Mammary epithelial cell (primary cell): Measurements from ENCODE around the gene BOK.

Experiments
- CTCF ChIP-seq, 2 donors: IDR thresholded peaks in 1 of 2; conservative IDR thresholded peaks in 1 of 2; 2 replicates each; pipeline ENCODE4 v1.5.1; 2011 to 2012; ENCODE audit warnings: inconsistent platforms in 2 of 2, low read length in 2 of 2, mild to moderate bottlenecking in 2 of 2, control low read depth in 1 of 2, low read depth in 1 of 2; ENCODE audit not compliant: insufficient read depth in 1 of 2; ENCODE audit errors: extremely low read depth in 1 of 2
- EZH2 ChIP-seq: IDR thresholded peaks from 2 replicates; pipeline ENCODE4 v1.6.1; 2012; ENCODE audit warnings: low read length, inconsistent platforms, borderline replicate concordance

- no peak for TF ChIP-seq CTCF (conservative IDR thresholded peaks at IDR 0.05 in 1 of 2, IDR thresholded peaks at IDR 0.05 in 1 of 2; ENCODE audit: extremely low read depth in 1 of 2, insufficient read depth in 1 of 2, low read depth in 1 of 2, low read length in 2 of 2)
- no peak for TF ChIP-seq EZH2
Observed at GRCh38 chr2:241540401-241540770, 18.2 kb upstream of the BOK start.
